HG03342 (cell line): ENCODE data around the gene ANK2.
"Not testable (repeated sequence)": the region's sequence is repeated elsewhere in the genome, so short reads cannot be mapped to it uniquely, and the experiment has no call there.

Experiments used
- ATAC-seq: cut with Tn5 transposase; IDR thresholded peaks from one replicate; pipeline ENCODE4 v1.9.1; 2021; ENCODE audit warnings: mild to moderate bottlenecking, moderate library complexity; ENCODE audit not compliant: unreplicated experiment

ANK2 gene

GRCh38 chr4:113050837-113051236 lies 1.4 kb downstream of the ANK2 start:
- ATAC-seq: no peak

- no peak for ATAC-seq
These were observed 1.9 kb downstream of the ANK2 start for GRCh38 chr4:113051361-113051760.

GRCh38 chr4:113052379-113052951 lies 3.0 kb downstream of the ANK2 start:
- ATAC-seq: peak; percentile 82

- no peak for ATAC-seq
These were observed 4.4 kb downstream of the ANK2 start for GRCh38 chr4:113053883-113054282.

- ATAC-seq: no peak
These were observed 6.9 kb downstream of the ANK2 start for GRCh38 chr4:113056318-113056717.

GRCh38 chr4:113057891-113058290 lies 8.4 kb downstream of the ANK2 start:
- ATAC-seq: no peak

- no peak for ATAC-seq
These were observed 10.2 kb downstream of the ANK2 start for GRCh38 chr4:113059449-113060182.

- ATAC-seq: no peak
These were observed 11.4 kb downstream of the ANK2 start for GRCh38 chr4:113060853-113061252.

GRCh38 chr4:113064244-113064643 lies 14.8 kb downstream of the ANK2 start:
- ATAC-seq: no peak

GRCh38 chr4:113065629-113066028 lies 16.2 kb downstream of the ANK2 start:
- ATAC-seq: no peak

- ATAC-seq: not testable (repeated sequence)
These were observed 19.3 kb downstream of the ANK2 start for GRCh38 chr4:113068771-113069170.

- ATAC-seq: no peak
These were observed 19.9 kb downstream of the ANK2 start for GRCh38 chr4:113069212-113069892.

- ATAC-seq: no peak
These were observed 21.3 kb downstream of the ANK2 start for GRCh38 chr4:113070755-113071154.

- no peak for ATAC-seq
These were observed 21.8 kb downstream of the ANK2 start for GRCh38 chr4:113071274-113071673.

- ATAC-seq: no peak
These were observed 22.4 kb downstream of the ANK2 start for GRCh38 chr4:113071805-113072204.

- no peak for ATAC-seq
These were observed 24.1 kb downstream of the ANK2 start for GRCh38 chr4:113073451-113074005.

- ATAC-seq: no peak
These were observed 28.1 kb downstream of the ANK2 start for GRCh38 chr4:113077575-113077974.

GRCh38 chr4:113078066-113078465 lies 28.6 kb downstream of the ANK2 start:
- no peak for ATAC-seq

GRCh38 chr4:113080050-113080449 lies 30.6 kb downstream of the ANK2 start:
- ATAC-seq: no peak

GRCh38 chr4:113080624-113081023 lies 31.2 kb downstream of the ANK2 start:
- ATAC-seq: no peak

GRCh38 chr4:113083346-113083745 lies 33.9 kb downstream of the ANK2 start:
- no peak for ATAC-seq

GRCh38 chr4:113086172-113086695 lies 36.8 kb downstream of the ANK2 start:
- no peak for ATAC-seq
